ENCODE measurements around the gene NHEJ1. TPM values are rescaled to one million over a fixed set of nuclear protein-coding genes. Genes with fewer than 3 reads are reported as not detected.
A peak's percentile ranks its signal among the peaks of the same experiment; 100 is the strongest.

Gene NHEJ1
- total and polyA plus RNA-seq, 2 of the 13 experiments (the other 11 are each of a cell fraction or from before 2014, with no cell fraction given) = 30.0 to 30.7 TPM

- TF ChIP-seq ZNF670 (CRISPR knock-in tag; IDR thresholded peaks at IDR 0.05; ENCODE audit: borderline replicate concordance) (0 out of 2 replicates have a peak, but pooled peaks have one; percentile 40), ZHX2 (IDR thresholded peaks at IDR 0.05; ENCODE audit: low read depth) (peak; percentile 24; the same call in 1 of the 2 replicates), ZHX2 (CRISPR knock-in tag; IDR thresholded peaks at IDR 0.05; ENCODE audit: borderline replicate concordance) (0 out of 2 replicates have a peak, but pooled peaks have one; percentile 51), RCOR2 (CRISPR knock-in tag; IDR thresholded peaks at IDR 0.05) (no peak; the same call in 1 of the 2 replicates), BATF2 (CRISPR knock-in tag; IDR thresholded peaks at IDR 0.05) (no peak; the same call in 1 of the 2 replicates), ARNT (IDR thresholded peaks at IDR 0.05) (no peak), ZNF256 (CRISPR knock-in tag; conservative IDR thresholded peaks at IDR 0.05) (0 out of 2 replicates have a peak, but pooled peaks have one; percentile 64), ZKSCAN1 (IDR thresholded peaks at IDR 0.05; ENCODE audit: low read length) (no peak; the same call in 1 of the 2 replicates), ZNF691 (CRISPR knock-in tag; IDR thresholded peaks at IDR 0.05; ENCODE audit: borderline replicate concordance, low read depth) (peak; percentile 69; the same call in 1 of the 2 replicates), RORA (CRISPR knock-in tag; IDR thresholded peaks at IDR 0.05) (no peak), RBAK (CRISPR knock-in tag; IDR thresholded peaks at IDR 0.05) (no peak)
- TF ChIP-seq, protein P1, sequence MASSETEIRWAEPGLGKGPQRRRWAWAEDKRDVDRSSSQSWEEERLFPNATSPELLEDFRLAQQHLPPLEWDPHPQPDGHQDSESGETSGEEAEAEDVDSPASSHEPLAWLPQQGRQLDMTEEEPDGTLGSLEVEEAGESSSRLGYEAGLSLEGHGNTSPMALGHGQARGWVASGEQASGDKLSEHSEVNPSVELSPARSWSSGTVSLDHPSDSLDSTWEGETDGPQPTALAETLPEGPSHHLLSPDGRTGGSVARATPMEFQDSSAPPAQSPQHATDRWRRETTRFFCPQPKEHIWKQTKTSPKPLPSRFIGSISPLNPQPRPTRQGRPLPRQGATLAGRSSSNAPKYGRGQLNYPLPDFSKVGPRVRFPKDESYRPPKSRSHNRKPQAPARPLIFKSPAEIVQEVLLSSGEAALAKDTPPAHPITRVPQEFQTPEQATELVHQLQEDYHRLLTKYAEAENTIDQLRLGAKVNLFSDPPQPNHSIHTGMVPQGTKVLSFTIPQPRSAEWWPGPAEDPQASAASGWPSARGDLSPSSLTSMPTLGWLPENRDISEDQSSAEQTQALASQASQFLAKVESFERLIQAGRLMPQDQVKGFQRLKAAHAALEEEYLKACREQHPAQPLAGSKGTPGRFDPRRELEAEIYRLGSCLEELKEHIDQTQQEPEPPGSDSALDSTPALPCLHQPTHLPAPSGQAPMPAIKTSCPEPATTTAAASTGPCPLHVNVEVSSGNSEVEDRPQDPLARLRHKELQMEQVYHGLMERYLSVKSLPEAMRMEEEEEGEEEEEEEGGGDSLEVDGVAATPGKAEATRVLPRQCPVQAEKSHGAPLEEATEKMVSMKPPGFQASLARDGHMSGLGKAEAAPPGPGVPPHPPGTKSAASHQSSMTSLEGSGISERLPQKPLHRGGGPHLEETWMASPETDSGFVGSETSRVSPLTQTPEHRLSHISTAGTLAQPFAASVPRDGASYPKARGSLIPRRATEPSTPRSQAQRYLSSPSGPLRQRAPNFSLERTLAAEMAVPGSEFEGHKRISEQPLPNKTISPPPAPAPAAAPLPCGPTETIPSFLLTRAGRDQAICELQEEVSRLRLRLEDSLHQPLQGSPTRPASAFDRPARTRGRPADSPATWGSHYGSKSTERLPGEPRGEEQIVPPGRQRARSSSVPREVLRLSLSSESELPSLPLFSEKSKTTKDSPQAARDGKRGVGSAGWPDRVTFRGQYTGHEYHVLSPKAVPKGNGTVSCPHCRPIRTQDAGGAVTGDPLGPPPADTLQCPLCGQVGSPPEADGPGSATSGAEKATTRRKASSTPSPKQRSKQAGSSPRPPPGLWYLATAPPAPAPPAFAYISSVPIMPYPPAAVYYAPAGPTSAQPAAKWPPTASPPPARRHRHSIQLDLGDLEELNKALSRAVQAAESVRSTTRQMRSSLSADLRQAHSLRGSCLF (CRISPR knock-in tag; IDR thresholded peaks at IDR 0.05; ENCODE audit: borderline replicate concordance) = no peak
Observed at GRCh38 chr2:219177552-219178376, 17.1 kb upstream of the NHEJ1 start, which contains the start of gene RETREG2 (continued).

All from HepG2 (cell line).